ENCODE measurements around the gene ATF6B. TPM values are rescaled to one million over a fixed set of nuclear protein-coding genes. Genes with fewer than 3 reads are reported as not detected.

The ATF6B gene
- total and polyA plus RNA-seq, 2 of the 8 experiments (the other 6 are each of a cell fraction or from before 2014, with no cell fraction given), result 38.1 to 42.2 TPM

DNA sequence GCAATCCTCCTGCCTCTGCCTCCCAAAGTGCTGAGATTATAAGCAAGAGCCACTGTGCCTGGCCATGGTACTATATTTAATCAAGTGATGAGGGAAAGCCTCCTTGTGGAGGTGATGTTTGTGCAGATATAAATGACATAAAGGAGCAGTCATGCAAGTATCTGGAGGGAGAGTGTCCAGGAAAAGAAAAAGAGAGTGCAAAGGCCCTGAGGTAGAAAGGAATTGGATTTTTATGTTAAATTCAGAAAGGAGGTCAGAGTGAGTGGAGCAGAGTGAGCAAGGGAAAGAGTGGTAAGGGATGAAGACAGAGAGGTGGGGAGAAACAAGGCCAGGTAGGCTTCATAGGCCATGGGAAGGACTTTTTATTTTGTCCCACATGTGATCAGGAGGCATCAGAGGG is 9.4 kb upstream of the ATF6B start:
- Histone ChIP-seq H2AK5ac (ENCODE audit: low read depth, low read length) (no peak overlapping the region), H3K4me1 (replicated peaks in 1 of 4; ENCODE audit: control insufficient read depth in 3 of 4, insufficient read depth in 4 of 4, low read length in 3 of 4) (no peaks in the 10 kb centered on the region), H3K9ac (replicated peaks in 1 of 4; ENCODE audit: extremely low read depth in 1 of 4, low read depth in 3 of 4, low read length in 3 of 4) (no peak overlapping the region), H4K20me1 (replicated peaks in 1 of 2; ENCODE audit: control insufficient read depth in 1 of 2, insufficient read depth in 2 of 2, low read length in 2 of 2) (no peaks in the 10 kb centered on the region), H2BK120ac (replicated peaks; ENCODE audit: low read depth, low read length) (no peak overlapping the region), H3K56ac (replicated peaks; ENCODE audit: insufficient read length, low read depth, low read length) (no peak overlapping the region), H2BK12ac (ENCODE audit: low read depth, low read length) (no peak overlapping the region), H2BK15ac (ENCODE audit: low read length) (no peak overlapping the region), H3K23ac (ENCODE audit: insufficient read length) (no peak overlapping the region), H3K27me3 (replicated peaks in 1 of 4; ENCODE audit: control insufficient read depth in 3 of 4, extremely low read depth in 1 of 4, insufficient read depth in 3 of 4, low read length in 3 of 4) (no peaks in the 10 kb centered on the region), H3K14ac (ENCODE audit: insufficient read length) (no peak overlapping the region), H2BK20ac (ENCODE audit: low read length) (no peak overlapping the region), H4K5ac (ENCODE audit: insufficient read length, low read depth, low read length) (no peak overlapping the region), H3K23me2 (ENCODE audit: low read depth, low read length) (no peaks in the 10 kb centered on the region), H2BK5ac (ENCODE audit: low read depth, low read length) (no peak overlapping the region), H3K27ac (ENCODE audit: low read depth, low read length) (no peak overlapping the region), H3K4me3 (ENCODE audit: extremely low read depth in 1 of 4, insufficient read depth in 2 of 4, low read depth in 3 of 4, low read length in 4 of 4) (no peak overlapping the region), H3K4me2 (ENCODE audit: insufficient read depth in 1 of 2, low read depth in 2 of 2, low read length in 2 of 2) (no peak overlapping the region), H3K4ac (replicated peaks; ENCODE audit: insufficient read length, low read depth, low read length) (no peak overlapping the region), H3K79me1 (ENCODE audit: low read depth, low read length) (no peaks in the 10 kb centered on the region), H3K9me3 (ENCODE audit: insufficient read depth in 2 of 2, low read depth in 1 of 2, low read length in 1 of 2) (no peaks in the 10 kb centered on the region), H3K18ac (ENCODE audit: extremely low read depth, low read length) (no peak overlapping the region), H3K36me3 (ENCODE audit: control insufficient read depth in 2 of 4, insufficient read depth in 4 of 4, low read length in 3 of 4) (no peaks in the 10 kb centered on the region), H2AFZ (ENCODE audit: low read length) (no peak overlapping the region), H3K79me2 (ENCODE audit: control insufficient read depth in 1 of 2, insufficient read depth in 2 of 2, low read length in 2 of 2) (no peaks in the 10 kb centered on the region), H4K91ac (replicated peaks; ENCODE audit: insufficient read length, low read length) (no peak overlapping the region), H4K8ac (ENCODE audit: extremely low read depth, insufficient read depth, low read length) (no peak overlapping the region)
- POLR2A ChIA-PET (ENCODE audit: partially characterized antibody), result interaction anchor here (1.8 kb wide), 1 partner anchor 9 kb away, joined by 6 read pairs; no protein-coding TSS in a partner anchor
- CTCF ChIA-PET (ENCODE audit: partially characterized antibody), result interaction anchor here (1.0 to 1.4 kb wide), 2 partner anchors 18 to 29 kb away, joined by 4 to 5 read pairs; no protein-coding TSS in a partner anchor
- FAIRE-seq (no peak), DNase-seq (ENCODE audit: low read depth in 1 of 2, low spot score in 2 of 2) (no peak)
- no peak for TF ChIP-seq SP2 (IDR thresholded peaks at IDR 0.05; ENCODE audit: low read length)
- TF ChIP-seq JUND (IDR thresholded peaks at IDR 0.05; ENCODE audit: low read length), result no peak
- no peak for TF ChIP-seq POLR2A (IDR thresholded peaks at IDR 0.05; ENCODE audit: control extremely low read depth in 1 of 2, low read depth in 2 of 2, low read length in 2 of 2)
- no peak for TF ChIP-seq HDAC2 (IDR thresholded peaks at IDR 0.05; ENCODE audit: borderline replicate concordance in 1 of 2, low read depth in 2 of 2, low read length in 2 of 2)
- TF ChIP-seq JUN (IDR thresholded peaks at IDR 0.05; ENCODE audit: low read depth, low read length), result no peak
- TF ChIP-seq, protein P1, sequence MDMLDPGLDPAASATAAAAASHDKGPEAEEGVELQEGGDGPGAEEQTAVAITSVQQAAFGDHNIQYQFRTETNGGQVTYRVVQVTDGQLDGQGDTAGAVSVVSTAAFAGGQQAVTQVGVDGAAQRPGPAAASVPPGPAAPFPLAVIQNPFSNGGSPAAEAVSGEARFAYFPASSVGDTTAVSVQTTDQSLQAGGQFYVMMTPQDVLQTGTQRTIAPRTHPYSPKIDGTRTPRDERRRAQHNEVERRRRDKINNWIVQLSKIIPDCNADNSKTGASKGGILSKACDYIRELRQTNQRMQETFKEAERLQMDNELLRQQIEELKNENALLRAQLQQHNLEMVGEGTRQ (IDR thresholded peaks at IDR 0.05; ENCODE audit: low read length), result no peak
- no peak for TF ChIP-seq POU5F1 (IDR thresholded peaks at IDR 0.05; ENCODE audit: low read depth, low read length)
- TF ChIP-seq ZNF274 (IDR thresholded peaks at IDR 0.05; ENCODE audit: borderline replicate concordance, extremely low read depth, low read length), result no peak
- no peak for TF ChIP-seq NANOG (IDR thresholded peaks at IDR 0.05; ENCODE audit: insufficient read depth, low read depth, low read length, poor library complexity, severe bottlenecking)
- no peak for TF ChIP-seq GTF2F1 (IDR thresholded peaks at IDR 0.05; ENCODE audit: borderline replicate concordance, low read depth, low read length)
- no peak for TF ChIP-seq EP300 (IDR thresholded peaks at IDR 0.05; ENCODE audit: borderline replicate concordance in 1 of 2, low read depth in 2 of 2, low read length in 2 of 2)
- no peak for TF ChIP-seq YY1 (IDR thresholded peaks at IDR 0.05; ENCODE audit: low read depth, low read length)
- no peak for TF ChIP-seq BACH1 (IDR thresholded peaks at IDR 0.05; ENCODE audit: low read length)
- TF ChIP-seq POLR2AphosphoS5 (IDR thresholded peaks at IDR 0.05; ENCODE audit: low read depth, low read length), result no peak

Measured in H1 (cell line).